Astrocyte (in vitro differentiated cells and primary cell): ENCODE results near the gene PRKAR2A. TPM values are rescaled to one million over a fixed set of nuclear protein-coding genes. Genes with fewer than 3 reads are reported as not detected.

Experiments
- DNase-seq: peaks from one replicate; pipeline ENCODE4 v3.0.0-alpha.2; 2010; ENCODE audit warnings: low read depth
- FAIRE-seq: peaks from 2 replicates; lab custom pipeline; 2011; peaks lifted over from hg19 to GRCh38; lab: Jason Lieb, UNC
- H2AFZ ChIP-seq: 2 replicates; pipeline ENCODE4 v1.6.0; 2012; ENCODE audit warnings: low read depth, low read length, inconsistent platforms
- H3K27ac ChIP-seq: 2 replicates; pipeline ENCODE4 v1.5.1; 2011; ENCODE audit warnings: low read depth, low read length, inconsistent platforms
- H3K27me3 ChIP-seq: 2 replicates; pipeline ENCODE4 v1.6.0; 2011; ENCODE audit warnings: low read length, inconsistent platforms; ENCODE audit not compliant: insufficient read depth
- H3K36me3 ChIP-seq: 2 replicates; pipeline ENCODE4 v1.5.1; 2011; ENCODE audit warnings: low read length, inconsistent platforms; ENCODE audit not compliant: insufficient read depth
- H3K4me1 ChIP-seq: 2 replicates; pipeline ENCODE4 v1.5.1; 2011; ENCODE audit warnings: low read length, inconsistent platforms; ENCODE audit not compliant: insufficient read depth
- H3K4me2 ChIP-seq: 2 replicates; pipeline ENCODE4 v1.6.0; 2012; ENCODE audit warnings: low read length, inconsistent platforms
- H3K4me3 ChIP-seq: 2 replicates; pipeline ENCODE4 v1.5.1; 2011; ENCODE audit warnings: low read depth, mild to moderate bottlenecking, low read length, inconsistent platforms; ENCODE audit not compliant: insufficient read depth
- H3K79me2 ChIP-seq: 2 replicates; pipeline ENCODE4 v1.6.0; 2012; ENCODE audit warnings: mild to moderate bottlenecking, low read length, inconsistent platforms; ENCODE audit not compliant: insufficient read depth
- H3K9ac ChIP-seq: 2 replicates; pipeline ENCODE4 v1.6.0; 2012; ENCODE audit warnings: mild to moderate bottlenecking, low read length, inconsistent platforms
- H3K9me3 ChIP-seq: 2 replicates; pipeline ENCODE4 v1.5.1; 2012; ENCODE audit warnings: low read depth, mild to moderate bottlenecking, low read length, inconsistent platforms; ENCODE audit not compliant: insufficient read depth
- H4K20me1 ChIP-seq: 2 replicates; pipeline ENCODE4 v1.6.0; 2012; ENCODE audit warnings: low read length, inconsistent platforms; ENCODE audit not compliant: insufficient read depth
- H3K27ac Mint-ChIP-seq: one replicate; pipeline ENCODE4 v1.8.0; 2021; ENCODE audit warnings: mild to moderate bottlenecking, mixed read lengths; ENCODE audit not compliant: unreplicated experiment
- H3K27me3 Mint-ChIP-seq: one replicate; pipeline ENCODE4 v1.8.0; 2021; ENCODE audit warnings: low read depth, mixed read lengths; ENCODE audit not compliant: unreplicated experiment
- H3K36me3 Mint-ChIP-seq: one replicate; pipeline ENCODE4 v1.8.0; 2021; ENCODE audit warnings: low read depth, mixed read lengths; ENCODE audit not compliant: unreplicated experiment
- H3K4me1 Mint-ChIP-seq: one replicate; pipeline ENCODE4 v1.8.0; 2021; ENCODE audit warnings: low read depth, mixed read lengths; ENCODE audit not compliant: unreplicated experiment
- H3K4me3 Mint-ChIP-seq: one replicate; pipeline ENCODE4 v1.8.0; 2021; ENCODE audit warnings: mild to moderate bottlenecking, moderate library complexity, mixed read lengths; ENCODE audit not compliant: unreplicated experiment
- H3K9me3 Mint-ChIP-seq: one replicate; pipeline ENCODE4 v1.8.0; 2021; ENCODE audit warnings: mild to moderate bottlenecking, mixed read lengths; ENCODE audit not compliant: unreplicated experiment
- EZH2 ChIP-seq: IDR thresholded peaks from 2 replicates; pipeline ENCODE4 v1.6.1; 2012; ENCODE audit warnings: mild to moderate bottlenecking, low read length, inconsistent platforms; ENCODE audit not compliant: insufficient read depth
- total RNA-seq: library from RNA; stranded (reverse); gene quantifications from 2 replicates; pipeline ENCODE4 v1.2.1, GENCODE V29; 2021
- TF ChIP-seq, protein P1 (sequence below): IDR thresholded peaks from 2 replicates; pipeline ENCODE4 v1.5.1; 2011; ENCODE audit warnings: low read depth, mild to moderate bottlenecking, inconsistent platforms, low read length, moderate library complexity; ENCODE audit not compliant: insufficient read depth

The PRKAR2A gene
- total RNA-seq, 1 donor from 2014 or later: 52.5 TPM

DNA sequence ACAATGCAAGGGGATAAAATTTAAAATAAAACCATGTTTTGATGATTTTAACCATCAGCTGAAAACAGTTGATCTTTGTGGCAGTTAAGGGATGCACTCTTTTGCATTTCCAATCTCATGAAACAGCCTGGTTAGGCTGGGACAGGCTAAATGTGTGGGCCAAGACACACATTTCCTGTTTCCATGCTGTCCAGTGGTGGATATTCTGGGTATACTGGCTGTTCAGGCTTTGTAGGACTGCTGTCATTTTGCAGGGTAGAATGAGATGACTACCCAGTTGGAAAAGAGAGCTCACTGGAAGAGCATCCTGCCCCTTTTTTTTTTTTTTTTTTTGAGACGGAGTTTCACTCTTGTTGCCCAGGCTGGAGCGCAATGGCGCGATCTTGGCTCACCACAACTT, 88.6 kb downstream of the PRKAR2A start:
- no peaks in the 10 kb centered on the region for H3K9me3 Mint-ChIP-seq
- Histone ChIP-seq H3K9me3 (no peaks in the 10 kb centered on the region), H3K36me3 (peaks cover 10% of the 10 kb centered on the region), H3K9ac (no peak overlapping the region), H4K20me1 (peaks cover 5% of the 10 kb centered on the region), H3K4me2 (no peak overlapping the region), H2AFZ (no peak overlapping the region), H3K4me3 (no peak overlapping the region), H3K27me3 (no peaks in the 10 kb centered on the region), H3K27ac (no peak overlapping the region), H3K79me2 (no peaks in the 10 kb centered on the region), H3K4me1 (no peaks in the 10 kb centered on the region)
- H3K36me3 Mint-ChIP-seq: peaks cover 8% of the 10 kb centered on the region
- DNase-seq (no peak), FAIRE-seq (no peak)
- H3K4me1 Mint-ChIP-seq: peaks cover 14% of the 10 kb centered on the region
- no peak overlapping the region for H3K27ac Mint-ChIP-seq
- no peak for TF ChIP-seq EZH2
- TF ChIP-seq, protein P1, sequence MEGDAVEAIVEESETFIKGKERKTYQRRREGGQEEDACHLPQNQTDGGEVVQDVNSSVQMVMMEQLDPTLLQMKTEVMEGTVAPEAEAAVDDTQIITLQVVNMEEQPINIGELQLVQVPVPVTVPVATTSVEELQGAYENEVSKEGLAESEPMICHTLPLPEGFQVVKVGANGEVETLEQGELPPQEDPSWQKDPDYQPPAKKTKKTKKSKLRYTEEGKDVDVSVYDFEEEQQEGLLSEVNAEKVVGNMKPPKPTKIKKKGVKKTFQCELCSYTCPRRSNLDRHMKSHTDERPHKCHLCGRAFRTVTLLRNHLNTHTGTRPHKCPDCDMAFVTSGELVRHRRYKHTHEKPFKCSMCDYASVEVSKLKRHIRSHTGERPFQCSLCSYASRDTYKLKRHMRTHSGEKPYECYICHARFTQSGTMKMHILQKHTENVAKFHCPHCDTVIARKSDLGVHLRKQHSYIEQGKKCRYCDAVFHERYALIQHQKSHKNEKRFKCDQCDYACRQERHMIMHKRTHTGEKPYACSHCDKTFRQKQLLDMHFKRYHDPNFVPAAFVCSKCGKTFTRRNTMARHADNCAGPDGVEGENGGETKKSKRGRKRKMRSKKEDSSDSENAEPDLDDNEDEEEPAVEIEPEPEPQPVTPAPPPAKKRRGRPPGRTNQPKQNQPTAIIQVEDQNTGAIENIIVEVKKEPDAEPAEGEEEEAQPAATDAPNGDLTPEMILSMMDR: no peak
- H3K27me3 Mint-ChIP-seq: no peaks in the 10 kb centered on the region
- H3K4me3 Mint-ChIP-seq: no peak overlapping the region

DNA sequence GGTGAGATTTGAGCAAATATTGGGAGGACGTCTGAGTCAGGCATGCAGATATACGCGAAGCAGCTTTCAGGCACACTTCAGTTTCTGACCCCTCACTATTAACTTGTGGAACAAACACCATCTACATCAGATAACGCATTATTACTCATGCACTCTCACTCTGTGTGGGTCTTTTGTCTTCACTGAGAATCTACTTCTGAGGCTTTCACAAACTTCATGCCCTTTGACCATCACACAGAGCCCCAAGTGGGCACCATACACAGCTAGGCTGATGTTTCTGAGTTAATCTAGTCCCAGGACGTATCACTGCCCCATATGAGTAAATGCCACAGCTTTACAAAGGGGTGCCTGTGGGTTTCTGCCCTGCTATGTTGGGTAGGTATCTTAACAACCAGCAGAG, 91.0 kb downstream of the PRKAR2A start:
- Mint-ChIP-seq H3K4me1 (peaks cover 8% of the 10 kb centered on the region), H3K4me3 (no peak overlapping the region), H3K9me3 (no peaks in the 10 kb centered on the region), H3K27me3 (no peaks in the 10 kb centered on the region), H3K36me3 (peaks cover 5% of the 10 kb centered on the region), H3K27ac (no peak overlapping the region)
- Histone ChIP-seq H3K9ac (no peak overlapping the region), H3K9me3 (no peaks in the 10 kb centered on the region), H3K27ac (no peak overlapping the region), H2AFZ (no peak overlapping the region), H4K20me1 (peaks cover 5% of the 10 kb centered on the region), H3K27me3 (no peaks in the 10 kb centered on the region), H3K4me2 (no peak overlapping the region), H3K4me1 (no peaks in the 10 kb centered on the region), H3K4me3 (no peak overlapping the region), H3K79me2 (no peaks in the 10 kb centered on the region), H3K36me3 (peaks cover 8% of the 10 kb centered on the region)
- TF ChIP-seq, protein P1: no peak
- no peak for TF ChIP-seq EZH2
- FAIRE-seq (no peak), DNase-seq (peak; percentile 33)

DNA sequence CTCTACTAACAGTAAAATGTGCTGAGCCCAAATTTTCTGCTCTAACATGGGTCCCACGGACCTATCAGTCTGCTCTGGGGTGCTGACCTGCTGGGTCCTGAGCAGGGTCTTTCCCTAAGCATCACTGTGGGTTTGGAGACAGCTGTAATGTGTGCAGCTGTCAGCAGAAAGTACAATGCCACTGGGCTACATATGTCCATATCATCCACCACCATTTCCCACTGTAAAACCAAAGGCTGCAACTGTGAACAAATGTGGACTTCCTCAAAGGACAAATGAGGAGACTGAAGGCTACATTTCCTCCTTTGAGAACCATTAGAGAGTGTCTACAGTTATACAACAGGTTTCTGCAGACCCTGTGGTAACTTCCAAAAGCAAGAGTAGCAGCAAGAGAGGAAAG, 96.8 kb downstream of the PRKAR2A start:
- H3K27me3 ChIP-seq: no peaks in the 10 kb centered on the region
- Mint-ChIP-seq H3K36me3 (peaks cover 29% of the 10 kb centered on the region), H3K27me3 (no peaks in the 10 kb centered on the region), H3K27ac (no peak overlapping the region), H3K9me3 (no peaks in the 10 kb centered on the region), H3K4me3 (peak overlapping the region; percentile 14), H3K4me1 (no peaks in the 10 kb centered on the region)
- no peak for FAIRE-seq
- H3K4me2 ChIP-seq: no peak overlapping the region
- H3K36me3 ChIP-seq: peaks cover 16% of the 10 kb centered on the region
- H3K9ac ChIP-seq: no peak overlapping the region
- TF ChIP-seq, protein P1: no peak
- TF ChIP-seq EZH2: no peak
- no peak overlapping the region for H2AFZ ChIP-seq
- H3K27ac ChIP-seq: no peak overlapping the region
- H3K79me2 ChIP-seq: no peaks in the 10 kb centered on the region
- H3K4me1 ChIP-seq: no peaks in the 10 kb centered on the region
- no peak for DNase-seq
- H4K20me1 ChIP-seq: peaks cover 4% of the 10 kb centered on the region
- H3K4me3 ChIP-seq: no peak overlapping the region
- H3K9me3 ChIP-seq: no peaks in the 10 kb centered on the region
